Measurements from ENCODE around the gene PALLD. TPM values are rescaled to one million over a fixed set of nuclear protein-coding genes. Genes with fewer than 3 reads are reported as not detected.

The PALLD gene
- polyA plus RNA-seq, 3 donors = 6.1 to 11.8 (median 9.9) TPM

DNA sequence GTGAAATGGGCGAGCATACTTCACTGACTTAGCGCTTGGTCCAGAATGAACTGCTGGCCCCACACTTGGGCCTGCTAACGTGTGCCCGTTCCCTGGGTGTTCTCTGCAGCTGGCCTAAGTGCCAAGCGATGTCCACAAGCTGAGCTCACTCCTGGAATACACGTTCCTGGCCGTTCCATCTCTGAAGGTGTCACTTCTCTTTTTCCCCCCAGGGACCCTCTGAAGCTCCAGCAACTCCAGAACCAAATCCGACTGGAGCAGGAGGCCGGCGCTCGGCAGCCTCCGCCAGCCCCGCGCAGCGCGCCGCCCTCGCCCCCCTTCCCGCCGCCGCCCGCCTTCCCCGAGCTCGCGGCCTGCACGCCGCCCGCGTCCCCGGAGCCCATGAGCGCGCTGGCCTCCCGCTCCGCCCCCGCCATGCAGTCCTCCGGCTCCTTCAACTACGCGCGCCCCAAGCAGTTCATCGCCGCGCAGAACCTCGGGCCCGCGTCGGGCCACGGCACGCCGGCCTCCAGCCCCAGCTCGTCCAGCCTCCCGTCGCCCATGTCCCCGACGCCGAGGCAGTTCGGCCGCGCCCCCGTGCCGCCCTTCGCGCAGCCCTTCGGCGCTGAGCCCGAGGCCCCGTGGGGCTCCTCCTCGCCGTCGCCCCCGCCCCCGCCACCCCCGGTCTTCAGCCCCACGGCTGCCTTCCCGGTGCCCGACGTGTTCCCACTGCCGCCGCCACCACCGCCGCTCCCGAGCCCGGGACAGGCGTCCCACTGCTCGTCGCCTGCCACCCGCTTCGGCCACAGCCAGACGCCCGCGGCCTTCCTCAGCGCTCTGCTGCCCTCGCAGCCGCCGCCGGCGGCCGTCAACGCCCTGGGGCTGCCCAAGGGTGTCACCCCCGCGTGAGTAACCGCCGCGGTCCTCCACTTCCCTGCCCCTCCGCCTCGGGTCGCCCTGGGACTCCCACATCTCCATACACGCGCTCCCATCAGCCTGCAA lies 380.9 kb downstream of the PALLD start:
- 5% methylated on average over 104 of the region's 108 CpGs for WGBS (ENCODE audit: insufficient coverage)
- peak overlapping the region; percentile 19 to 64 (median 34) for H3K4me3 ChIP-seq (replicated peaks in 1 of 3; ENCODE audit: low read depth in 2 of 3, low read length in 3 of 3)
- peak overlapping the region in 3 of 7 donors; percentile 33 to 77 (median 40) for H3K27ac Mint-ChIP-seq
- peaks cover 0 to 5% (median 2%) of the 10 kb centered on the region in 7 donors for H3K9me3 Mint-ChIP-seq
- H4K20me1 ChIP-seq (ENCODE audit: insufficient read depth, low read length) = no peaks in the 10 kb centered on the region
- H3K4me2 ChIP-seq (replicated peaks; ENCODE audit: extremely low read depth, low read length, poor library complexity, severe bottlenecking) = peak overlapping the region; percentile 73
- H3K4me3 Mint-ChIP-seq = peak overlapping the region; percentile 74 to 86
- H3K36me3 Mint-ChIP-seq = peaks cover 5 to 13% of the 10 kb centered on the region in 2 donors
- H3K36me3 ChIP-seq (replicated peaks in 1 of 2; ENCODE audit: control insufficient read depth in 1 of 2, insufficient read depth in 2 of 2, low read length in 2 of 2) = no peaks in the 10 kb centered on the region
- peak overlapping the region in 1 of 2 donors; percentile 12 for H3K27ac ChIP-seq (ENCODE audit: low read depth in 1 of 2, low read length in 2 of 2)
- H3K27me3 Mint-ChIP-seq (ENCODE audit: low read depth in 3 of 3) = peaks cover 23 to 32% (median 27%) of the 10 kb centered on the region in 3 donors
- H3K27me3 ChIP-seq (ENCODE audit: control insufficient read depth in 2 of 2, insufficient read depth in 2 of 2, low read length in 2 of 2) = peaks cover 14 to 22% of the 10 kb centered on the region in 2 donors
- H3K79me2 ChIP-seq (ENCODE audit: insufficient read depth, low read length) = no peaks in the 10 kb centered on the region
- DNase-seq = peak; percentile 74 to 82 (median 77)
- peak overlapping the region; percentile 61 for H3K9ac ChIP-seq (ENCODE audit: insufficient read depth, low read length, poor library complexity, severe bottlenecking)
- peaks cover 53 to 67% of the 10 kb centered on the region in 2 donors for H3K4me1 ChIP-seq (ENCODE audit: control insufficient read depth in 1 of 2, insufficient read depth in 2 of 2, low read length in 2 of 2)
- TF ChIP-seq, protein P1, sequence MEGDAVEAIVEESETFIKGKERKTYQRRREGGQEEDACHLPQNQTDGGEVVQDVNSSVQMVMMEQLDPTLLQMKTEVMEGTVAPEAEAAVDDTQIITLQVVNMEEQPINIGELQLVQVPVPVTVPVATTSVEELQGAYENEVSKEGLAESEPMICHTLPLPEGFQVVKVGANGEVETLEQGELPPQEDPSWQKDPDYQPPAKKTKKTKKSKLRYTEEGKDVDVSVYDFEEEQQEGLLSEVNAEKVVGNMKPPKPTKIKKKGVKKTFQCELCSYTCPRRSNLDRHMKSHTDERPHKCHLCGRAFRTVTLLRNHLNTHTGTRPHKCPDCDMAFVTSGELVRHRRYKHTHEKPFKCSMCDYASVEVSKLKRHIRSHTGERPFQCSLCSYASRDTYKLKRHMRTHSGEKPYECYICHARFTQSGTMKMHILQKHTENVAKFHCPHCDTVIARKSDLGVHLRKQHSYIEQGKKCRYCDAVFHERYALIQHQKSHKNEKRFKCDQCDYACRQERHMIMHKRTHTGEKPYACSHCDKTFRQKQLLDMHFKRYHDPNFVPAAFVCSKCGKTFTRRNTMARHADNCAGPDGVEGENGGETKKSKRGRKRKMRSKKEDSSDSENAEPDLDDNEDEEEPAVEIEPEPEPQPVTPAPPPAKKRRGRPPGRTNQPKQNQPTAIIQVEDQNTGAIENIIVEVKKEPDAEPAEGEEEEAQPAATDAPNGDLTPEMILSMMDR (IDR thresholded peaks at IDR 0.05) = peak; percentile 14
- H2AFZ ChIP-seq (ENCODE audit: insufficient read depth, low read depth, low read length, poor library complexity, severe bottlenecking) = peak overlapping the region; percentile 76
- no peaks in the 10 kb centered on the region for H3K9me3 ChIP-seq (replicated peaks in 1 of 2; ENCODE audit: control insufficient read depth in 1 of 2, insufficient read depth in 1 of 2, low read length in 2 of 2)
- intact Hi-C loops (cut with micrococcal nuclease) = loop anchor here in 1 of 2 donors (5.0 kb wide), 1 partner anchor 46 kb away; no protein-coding TSS in a partner anchor
- H3K4me1 Mint-ChIP-seq = peaks cover 60% of the 10 kb centered on the region

GRCh38 chr4:168878623-168879022 lies 381.8 kb downstream of the PALLD start:
- H2AFZ ChIP-seq (ENCODE audit: insufficient read depth, low read depth, low read length, poor library complexity, severe bottlenecking) = no peak overlapping the region
- peaks cover 5 to 15% of the 10 kb centered on the region in 2 donors for H3K36me3 Mint-ChIP-seq
- peaks cover 0 to 7% (median 4%) of the 10 kb centered on the region in 7 donors for H3K9me3 Mint-ChIP-seq
- H3K27ac Mint-ChIP-seq = peak overlapping the region in 3 of 7 donors; percentile 13 to 77 (median 33)
- H3K4me1 Mint-ChIP-seq = peaks cover 64% of the 10 kb centered on the region
- no peaks in the 10 kb centered on the region for H4K20me1 ChIP-seq (ENCODE audit: insufficient read depth, low read length)
- TF ChIP-seq, protein P1 (IDR thresholded peaks at IDR 0.05) = no peak
- H3K36me3 ChIP-seq (replicated peaks in 1 of 2; ENCODE audit: control insufficient read depth in 1 of 2, insufficient read depth in 2 of 2, low read length in 2 of 2) = no peaks in the 10 kb centered on the region
- H3K27ac ChIP-seq (ENCODE audit: low read depth in 1 of 2, low read length in 2 of 2) = no peak overlapping the region
- H3K4me3 Mint-ChIP-seq = peak overlapping the region; percentile 74 to 86
- H3K4me3 ChIP-seq (replicated peaks in 1 of 3; ENCODE audit: low read depth in 2 of 3, low read length in 3 of 3) = peak overlapping the region in 1 of 3 experiments; percentile 64
- no CpG with 5 or more reads among the region's 2 CpGs for WGBS (ENCODE audit: insufficient coverage)
- H3K4me2 ChIP-seq (replicated peaks; ENCODE audit: extremely low read depth, low read length, poor library complexity, severe bottlenecking) = peak overlapping the region; percentile 73
- H3K9me3 ChIP-seq (replicated peaks in 1 of 2; ENCODE audit: control insufficient read depth in 1 of 2, insufficient read depth in 1 of 2, low read length in 2 of 2) = no peaks in the 10 kb centered on the region
- no peak overlapping the region for H3K9ac ChIP-seq (ENCODE audit: insufficient read depth, low read length, poor library complexity, severe bottlenecking)
- peaks cover 22 to 32% (median 27%) of the 10 kb centered on the region in 3 donors for H3K27me3 Mint-ChIP-seq (ENCODE audit: low read depth in 3 of 3)
- H3K79me2 ChIP-seq (ENCODE audit: insufficient read depth, low read length) = no peaks in the 10 kb centered on the region
- no peak for DNase-seq
- peaks cover 13 to 18% of the 10 kb centered on the region in 2 donors for H3K27me3 ChIP-seq (ENCODE audit: control insufficient read depth in 2 of 2, insufficient read depth in 2 of 2, low read length in 2 of 2)
- intact Hi-C loops (cut with micrococcal nuclease) = loop anchor here in 1 of 2 donors (5.0 kb wide), 1 partner anchor 46 kb away; no protein-coding TSS in a partner anchor
- H3K4me1 ChIP-seq (ENCODE audit: control insufficient read depth in 1 of 2, insufficient read depth in 2 of 2, low read length in 2 of 2) = peaks cover 54 to 74% of the 10 kb centered on the region in 2 donors

Data from CD14-positive monocyte (primary cell).